ENCODE measurements around the gene GRIA1.

DNA sequence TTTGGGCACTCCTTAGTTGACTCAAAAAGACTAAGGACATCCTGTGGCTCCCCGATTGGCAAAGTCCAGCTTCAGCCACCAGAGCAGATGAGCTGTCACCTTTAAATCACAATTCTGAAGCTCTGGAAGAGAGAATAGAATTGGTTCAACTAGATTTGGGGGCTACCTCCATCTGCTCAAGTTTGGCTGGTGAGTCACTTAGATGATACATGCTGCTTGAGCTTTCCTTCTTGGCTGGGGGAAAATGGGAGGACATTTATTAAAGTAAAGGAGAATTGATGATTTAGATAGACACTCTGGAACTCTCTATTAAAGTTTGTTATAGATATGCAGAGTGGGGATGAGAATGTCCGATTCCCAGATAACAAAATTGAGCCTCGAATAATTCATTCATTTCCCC lies 30.0 kb upstream of the GRIA1 start:
- TF ChIP-seq, protein P1, sequence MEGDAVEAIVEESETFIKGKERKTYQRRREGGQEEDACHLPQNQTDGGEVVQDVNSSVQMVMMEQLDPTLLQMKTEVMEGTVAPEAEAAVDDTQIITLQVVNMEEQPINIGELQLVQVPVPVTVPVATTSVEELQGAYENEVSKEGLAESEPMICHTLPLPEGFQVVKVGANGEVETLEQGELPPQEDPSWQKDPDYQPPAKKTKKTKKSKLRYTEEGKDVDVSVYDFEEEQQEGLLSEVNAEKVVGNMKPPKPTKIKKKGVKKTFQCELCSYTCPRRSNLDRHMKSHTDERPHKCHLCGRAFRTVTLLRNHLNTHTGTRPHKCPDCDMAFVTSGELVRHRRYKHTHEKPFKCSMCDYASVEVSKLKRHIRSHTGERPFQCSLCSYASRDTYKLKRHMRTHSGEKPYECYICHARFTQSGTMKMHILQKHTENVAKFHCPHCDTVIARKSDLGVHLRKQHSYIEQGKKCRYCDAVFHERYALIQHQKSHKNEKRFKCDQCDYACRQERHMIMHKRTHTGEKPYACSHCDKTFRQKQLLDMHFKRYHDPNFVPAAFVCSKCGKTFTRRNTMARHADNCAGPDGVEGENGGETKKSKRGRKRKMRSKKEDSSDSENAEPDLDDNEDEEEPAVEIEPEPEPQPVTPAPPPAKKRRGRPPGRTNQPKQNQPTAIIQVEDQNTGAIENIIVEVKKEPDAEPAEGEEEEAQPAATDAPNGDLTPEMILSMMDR (IDR thresholded peaks at IDR 0.05): no peak
- TF ChIP-seq POLR2A (IDR thresholded peaks at IDR 0.05): no peak
